Measurements from ENCODE around the gene PITX1. TPM values are rescaled to one million over a fixed set of nuclear protein-coding genes. Genes with fewer than 3 reads are reported as not detected.

Gene PITX1
- total RNA-seq, 4 donors from 2014 or later: 3.5 TPM; not detected in 3

- no peak for TF ChIP-seq CTCF (IDR thresholded peaks at IDR 0.05; ENCODE audit: low read depth)
Observed at GRCh38 chr5:135027697-135028615, 6.1 kb downstream of the PITX1 start.

GRCh38 chr5:135027266-135027696 is 6.7 kb downstream of the PITX1 start:
- TF ChIP-seq CTCF (IDR thresholded peaks at IDR 0.05; ENCODE audit: low read depth): no peak

- no peak for TF ChIP-seq CTCF (IDR thresholded peaks at IDR 0.05; ENCODE audit: low read depth)
Observed at GRCh38 chr5:135026645-135027265, 7.3 kb downstream of the PITX1 start.

- no peak for TF ChIP-seq CTCF (IDR thresholded peaks at IDR 0.05; ENCODE audit: low read depth)
Observed at GRCh38 chr5:135025730-135026644, 8.0 kb downstream of the PITX1 start.

- TF ChIP-seq CTCF (IDR thresholded peaks at IDR 0.05; ENCODE audit: low read depth): no peak
Observed at GRCh38 chr5:135024956-135025729, 8.9 kb downstream of the PITX1 start.

- TF ChIP-seq CTCF (IDR thresholded peaks at IDR 0.05; ENCODE audit: low read depth): no peak
Observed at GRCh38 chr5:135020111-135020895, 13.7 kb downstream of the PITX1 start.

Data from subcutaneous adipose tissue (tissue), 4 donors.